Hepatocyte (in vitro differentiated cells): ENCODE measurements around the gene WDR59. TPM values are rescaled to one million over a fixed set of nuclear protein-coding genes. Genes with fewer than 3 reads are reported as not detected.

Experiments
- DNase-seq: peaks from one replicate; pipeline ENCODE4 v3.0.0-alpha.2; 2016; ENCODE audit warnings: low spot score
- H2AFZ ChIP-seq: fragments of 200-600 bp; sonication (generic); 2 replicates; pipeline ENCODE4 v1.6.0; 2016; ENCODE audit warnings: antibody characterized with exemption, mild to moderate bottlenecking
- H3K27ac ChIP-seq: fragments of 200-600 bp; sonication (generic); 2 replicates; pipeline ENCODE4 v1.5.1; 2016; ENCODE audit warnings: mild to moderate bottlenecking
- H3K27me3 ChIP-seq: fragments of 200-600 bp; sonication (generic); 2 replicates; pipeline ENCODE4 v1.6.1; 2016
- H3K36me3 ChIP-seq: fragments of 200-600 bp; sonication (generic); replicated peaks from 2 replicates; pipeline ENCODE4 v1.5.1; 2016; ENCODE audit warnings: low read depth; ENCODE audit not compliant: insufficient read depth
- H3K4me1 ChIP-seq: fragments of 200-600 bp; sonication (generic); 2 replicates; pipeline ENCODE4 v1.5.1; 2016; ENCODE audit warnings: mild to moderate bottlenecking, moderate library complexity; ENCODE audit not compliant: insufficient read depth
- H3K4me2 ChIP-seq: fragments of 200-600 bp; sonication (generic); 2 replicates; pipeline ENCODE4 v1.6.0; 2016
- H3K4me3 ChIP-seq: fragments of 200-600 bp; sonication (generic); 2 replicates; pipeline ENCODE4 v1.5.1; 2016; ENCODE audit warnings: mild to moderate bottlenecking
- H3K79me2 ChIP-seq: fragments of 200-600 bp; sonication (generic); 2 replicates; pipeline ENCODE4 v1.6.0; 2017; ENCODE audit warnings: mild to moderate bottlenecking
- H3K9me2 ChIP-seq: fragments of 200-600 bp; sonication (generic); replicated peaks from 2 replicates; pipeline ENCODE4 v1.6.0; 2017; ENCODE audit warnings: mild to moderate bottlenecking; ENCODE audit not compliant: insufficient read depth
- H3K9me3 ChIP-seq: fragments of 200-600 bp; sonication (generic); 2 replicates; pipeline ENCODE4 v1.5.1; 2016; ENCODE audit warnings: low read depth, mild to moderate bottlenecking
- H4K20me1 ChIP-seq: fragments of 200-600 bp; sonication (generic); 2 replicates; pipeline ENCODE4 v1.6.0; 2016; ENCODE audit warnings: mild to moderate bottlenecking; ENCODE audit not compliant: insufficient read depth, poor library complexity, severe bottlenecking
- CTCF ChIP-seq: fragments of 200-600 bp; sonication (generic); IDR thresholded peaks from 2 replicates; pipeline ENCODE4 v1.5.1; 2016; ENCODE audit warnings: antibody characterized with exemption, mild to moderate bottlenecking; ENCODE audit not compliant: poor library complexity
- EZH2 ChIP-seq: fragments of 200-600 bp; sonication (generic); IDR thresholded peaks from 2 replicates; pipeline ENCODE4 v1.6.1; 2016; ENCODE audit warnings: antibody characterized with exemption, mild to moderate bottlenecking, borderline replicate concordance
- EZH2phosphoT487 ChIP-seq: fragments of 200-600 bp; sonication (generic); IDR thresholded peaks from one replicate; pipeline ENCODE4 v1.6.1; 2018; ENCODE audit warnings: antibody characterized with exemption, mild to moderate bottlenecking, low read depth, moderate library complexity; ENCODE audit not compliant: unreplicated experiment, severe bottlenecking
- WGBS: methylation state at CpG from one replicate; pipeline ENCODE4 v1.1.6; 2016; ENCODE audit warnings: low lambda C conversion rate; ENCODE audit errors: missing lambda C conversion rate; 5-methylcytosine and 5-hydroxymethylcytosine counted together
- polyA plus RNA-seq: library from polyadenylated mRNA; unstranded; fragments of >200 nt; fragmentation: Nextera tagmentation; extraction: Ambion mirVana; gene quantifications from 2 replicates; pipeline ENCODE4 v1.2.1, GENCODE V29; 2016
- total RNA-seq: library from RNA; depleted of rRNA; stranded (reverse); fragments of >200 nt; gene quantifications from 2 replicates; pipeline ENCODE4 v1.2.3, GENCODE V29; 2014

The WDR59 gene
- total and polyA plus RNA-seq, 2 experiments from 2014 or later = 32.8 to 35.7 TPM

- H4K20me1 ChIP-seq = no peaks in the 10 kb centered on the region
- no peaks in the 10 kb centered on the region for H3K4me1 ChIP-seq
- no peak for TF ChIP-seq CTCF
- TF ChIP-seq EZH2 = no peak
- no peak for TF ChIP-seq EZH2phosphoT487
- no peak for DNase-seq
- H3K79me2 ChIP-seq = no peaks in the 10 kb centered on the region
- no peaks in the 10 kb centered on the region for H3K36me3 ChIP-seq
- H2AFZ ChIP-seq = no peak overlapping the region
- WGBS = 95% methylated on average over 7 of the region's 7 CpGs
- H3K4me3 ChIP-seq = no peak overlapping the region
- no peak overlapping the region for H3K27ac ChIP-seq
- H3K9me3 ChIP-seq = no peaks in the 10 kb centered on the region
- H3K27me3 ChIP-seq = no peaks in the 10 kb centered on the region
- H3K4me2 ChIP-seq = no peak overlapping the region
- no peaks in the 10 kb centered on the region for H3K9me2 ChIP-seq
Observed at GRCh38 chr16:74877706-74878105, 107.2 kb downstream of the WDR59 start.

DNA sequence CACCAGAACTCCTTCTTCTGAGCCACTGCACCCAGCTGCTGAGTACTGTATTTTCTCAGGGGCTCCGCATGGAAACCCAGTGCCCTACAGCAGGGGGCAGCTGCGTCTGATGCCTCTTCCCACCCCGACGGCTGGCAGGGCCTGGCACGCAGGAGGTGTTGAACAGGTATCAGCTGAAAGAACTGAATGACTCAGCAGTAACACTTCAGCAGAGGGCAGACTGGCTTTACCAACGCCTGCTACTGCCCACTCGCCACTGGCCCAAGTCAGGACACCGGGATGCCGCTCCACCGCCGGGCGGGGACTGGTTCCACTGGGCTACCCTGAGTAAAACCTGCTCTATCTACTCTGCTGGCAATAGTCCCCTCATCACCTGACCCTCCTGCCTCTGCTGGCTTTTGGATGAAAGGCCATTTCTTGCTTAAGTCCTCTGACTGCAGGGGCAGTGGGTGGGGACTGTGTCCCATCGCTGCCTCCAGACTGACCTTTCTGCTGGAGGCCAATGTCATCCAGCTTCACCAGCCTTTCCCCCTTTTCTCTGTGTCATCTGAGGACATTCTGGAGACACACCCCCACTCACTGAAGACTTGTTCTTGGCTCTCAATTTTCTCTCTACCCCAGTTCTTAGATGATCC is 109.9 kb downstream of the WDR59 start:
- Histone ChIP-seq H4K20me1 (no peaks in the 10 kb centered on the region), H3K27me3 (no peaks in the 10 kb centered on the region), H3K36me3 (no peaks in the 10 kb centered on the region), H3K4me3 (no peak overlapping the region), H3K9me3 (no peaks in the 10 kb centered on the region), H3K4me1 (no peaks in the 10 kb centered on the region), H3K9me2 (no peaks in the 10 kb centered on the region), H3K79me2 (no peaks in the 10 kb centered on the region), H2AFZ (no peak overlapping the region), H3K27ac (no peak overlapping the region), H3K4me2 (no peak overlapping the region)
- no peak for DNase-seq
- 88% methylated on average over 13 of the region's 13 CpGs for WGBS
- TF ChIP-seq EZH2 = no peak
- TF ChIP-seq CTCF = no peak
- no peak for TF ChIP-seq EZH2phosphoT487

DNA sequence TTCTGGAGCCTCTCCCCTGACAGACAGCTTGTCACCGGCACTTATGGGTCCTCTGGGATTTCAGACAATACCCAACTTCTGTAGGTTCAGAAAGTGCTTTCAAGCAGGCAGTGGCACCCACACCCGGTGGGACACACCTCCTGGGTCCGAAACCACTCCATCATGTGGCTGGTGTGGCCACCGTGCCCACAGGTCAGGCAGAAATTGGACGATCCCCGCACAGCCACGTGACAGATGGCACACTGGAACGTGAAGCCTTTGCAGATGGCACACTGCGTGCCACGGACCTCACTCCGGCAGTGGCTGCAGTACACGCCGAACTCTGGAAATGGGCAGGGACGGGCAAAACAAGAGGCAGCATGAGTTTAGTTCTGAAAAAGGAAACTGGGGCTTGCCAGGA is 110.8 kb downstream of the WDR59 start:
- H2AFZ ChIP-seq = no peak overlapping the region
- H3K4me1 ChIP-seq = no peaks in the 10 kb centered on the region
- H3K4me2 ChIP-seq = no peak overlapping the region
- no peaks in the 10 kb centered on the region for H4K20me1 ChIP-seq
- no peaks in the 10 kb centered on the region for H3K27me3 ChIP-seq
- H3K4me3 ChIP-seq = no peak overlapping the region
- no peaks in the 10 kb centered on the region for H3K79me2 ChIP-seq
- H3K36me3 ChIP-seq = no peaks in the 10 kb centered on the region
- no peaks in the 10 kb centered on the region for H3K9me3 ChIP-seq
- H3K9me2 ChIP-seq = no peaks in the 10 kb centered on the region
- TF ChIP-seq EZH2 = no peak
- no peak for TF ChIP-seq CTCF
- no peak for TF ChIP-seq EZH2phosphoT487
- 99% methylated on average over 14 of the region's 14 CpGs for WGBS
- DNase-seq = no peak
- H3K27ac ChIP-seq = no peak overlapping the region
